Measurements from ENCODE around the gene RBFA.

DNA sequence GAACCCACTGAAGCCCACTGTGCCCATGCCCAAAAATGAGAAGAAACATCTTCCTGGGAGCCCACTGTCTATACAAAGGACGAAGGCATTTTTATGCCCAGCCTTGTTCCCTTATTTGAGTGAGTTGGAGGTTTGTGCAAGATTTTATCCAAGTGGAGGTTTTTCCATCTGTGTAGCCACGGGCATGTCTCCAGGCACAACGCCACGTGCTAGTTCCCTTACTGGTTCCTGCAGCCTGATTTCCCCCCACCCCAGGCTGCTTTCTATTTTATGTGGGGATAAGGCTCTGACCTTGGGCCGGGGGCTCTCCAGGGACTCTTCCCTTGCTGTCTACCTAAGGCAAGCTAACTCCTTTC lies 23.7 kb upstream of the RBFA start:
- TF ChIP-seq CTCF (IDR thresholded peaks at IDR 0.05) (no peak), POLR2A (IDR thresholded peaks at IDR 0.05) (no peak), EP300 (IDR thresholded peaks at IDR 0.05) (no peak)

Data from stomach (tissue), 4 donors.